Pons (tissue), 1 donor: ENCODE measurements around the gene RHBDF2.

Source experiments
- DNase-seq: peaks from one replicate; pipeline ENCODE4 v3.0.0-alpha.2; 2016; ENCODE audit warnings: low spot score

Gene RHBDF2

DNA sequence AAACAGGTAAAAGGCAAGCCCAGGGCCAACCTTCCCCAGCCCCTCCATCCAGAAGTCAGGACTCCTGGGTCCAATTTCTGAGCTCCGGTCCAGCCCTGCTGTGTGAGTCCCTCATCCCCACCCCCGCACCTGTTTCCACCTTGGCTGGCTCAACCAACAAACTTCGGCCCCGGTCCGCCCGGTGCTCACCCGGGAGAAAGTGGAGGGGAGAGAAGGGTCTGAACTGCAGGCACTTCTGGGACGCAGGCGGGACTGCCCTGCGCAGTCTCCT is 541 bp downstream of the RHBDF2 start:
- DNase-seq = no peak

DNA sequence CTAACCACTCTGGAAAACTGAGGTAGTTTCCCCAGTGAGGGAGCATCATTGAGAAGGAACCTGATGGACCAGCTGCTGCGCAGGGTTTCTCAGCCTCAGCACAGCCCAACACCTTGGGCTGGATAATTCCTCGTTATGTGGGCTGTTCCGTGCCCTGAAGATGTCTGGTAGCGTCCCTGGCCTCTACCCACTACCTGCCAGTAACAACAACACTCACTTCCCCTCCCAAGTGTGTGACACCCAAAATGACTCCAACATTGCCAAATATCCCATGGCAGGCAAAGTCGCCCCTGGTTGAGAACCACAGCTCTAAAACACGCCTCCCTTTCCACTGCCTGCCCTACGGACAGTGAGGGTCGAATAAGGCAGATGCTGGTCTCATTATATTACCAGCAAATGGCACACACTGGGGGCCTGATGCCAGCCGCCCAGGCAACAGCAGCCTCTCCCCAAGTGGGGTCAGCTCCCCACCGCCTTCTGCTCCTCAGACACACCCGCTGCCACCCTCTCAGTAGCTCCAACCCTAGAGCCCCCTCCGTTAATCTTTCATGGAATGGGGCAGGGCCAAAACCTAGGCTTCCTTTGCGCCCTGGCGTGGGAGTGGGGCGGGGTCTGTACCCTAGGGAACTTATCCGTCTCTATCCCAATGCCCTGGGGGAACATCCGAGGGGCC is 1.0 kb downstream of the RHBDF2 start:
- DNase-seq = no peak

DNA sequence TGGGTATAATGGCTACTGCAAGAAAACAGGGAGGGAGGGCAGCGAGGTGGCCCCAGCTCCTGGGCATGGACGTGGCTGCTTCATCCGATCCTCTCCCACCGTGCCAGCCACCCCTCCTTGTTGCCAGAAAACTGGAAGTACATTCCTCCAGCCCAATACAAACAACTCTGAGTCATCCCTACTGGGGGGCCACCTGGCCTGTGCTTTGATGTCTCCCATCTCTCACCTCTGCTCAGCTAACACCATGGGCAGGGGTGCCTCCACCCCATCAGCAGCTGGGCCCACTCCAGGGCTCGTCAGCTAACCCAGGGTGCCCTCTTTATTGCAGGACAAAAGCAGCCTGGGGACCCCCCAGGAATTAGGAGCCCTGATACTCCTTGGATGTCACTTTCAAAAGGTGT is 2.0 kb downstream of the RHBDF2 start:
- DNase-seq = no peak

DNA sequence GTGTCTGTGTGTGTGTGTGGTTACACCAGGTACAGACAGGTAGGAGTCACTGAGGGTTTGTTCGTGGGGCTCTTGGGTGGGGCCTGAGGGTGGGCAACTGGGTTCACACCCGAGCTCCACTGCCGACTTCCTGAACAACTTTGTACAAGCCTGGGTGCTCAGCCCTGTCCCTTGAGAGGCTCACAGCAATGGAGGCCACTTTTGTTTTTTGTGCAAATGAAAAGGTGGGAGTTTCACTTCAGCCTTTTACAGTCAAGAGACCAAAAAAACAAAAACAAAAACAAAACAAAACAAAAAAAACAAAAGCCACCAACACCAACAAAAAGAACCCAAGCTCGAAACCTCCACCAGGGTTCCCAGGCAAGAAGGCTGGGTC is 2.4 kb downstream of the RHBDF2 start:
- DNase-seq = no peak

DNA sequence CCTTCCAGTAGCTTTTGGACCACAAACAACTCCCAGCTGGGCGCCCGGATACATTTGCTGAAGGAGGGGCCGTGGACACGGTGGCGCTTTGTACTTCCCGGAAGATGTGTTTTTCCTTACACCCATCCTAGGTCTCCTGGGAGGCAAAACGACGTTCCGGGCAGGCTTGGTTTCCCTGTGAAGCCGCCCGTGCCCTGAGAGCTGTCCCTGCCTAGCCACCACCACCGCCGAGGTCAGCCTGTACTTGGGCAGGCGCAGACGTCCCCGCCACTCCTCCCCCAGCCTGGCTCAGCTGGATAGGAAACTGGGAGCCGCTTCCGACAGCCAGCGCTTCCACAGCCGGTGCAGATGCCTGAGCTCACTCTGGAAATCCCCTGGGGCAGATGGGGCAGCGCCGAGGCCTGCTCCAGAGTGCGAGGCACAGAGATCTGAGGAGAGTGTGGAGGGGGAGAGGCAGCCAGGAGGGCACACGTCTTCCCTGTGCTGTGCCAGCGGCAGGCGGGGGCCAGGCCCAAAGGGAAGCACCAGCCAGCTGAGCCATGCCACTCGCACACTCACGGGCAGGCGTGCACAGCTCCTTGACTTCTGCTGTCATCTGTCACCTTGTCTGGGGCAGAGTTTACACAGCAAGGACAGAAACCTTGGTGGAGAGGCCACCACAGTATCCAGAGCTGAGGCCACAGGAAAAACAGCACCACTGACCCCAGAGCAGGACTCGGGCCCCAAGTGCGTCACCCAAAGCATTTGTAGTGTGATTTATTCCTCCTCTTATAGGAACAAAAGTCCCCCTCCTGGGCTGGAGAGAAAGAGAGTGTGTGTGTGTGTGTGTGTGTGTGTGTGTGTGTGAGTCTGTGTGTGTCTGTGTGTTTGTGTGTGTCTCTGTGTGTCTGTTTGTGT is 3.0 kb downstream of the RHBDF2 start:
- peak; percentile 53 for DNase-seq

DNA sequence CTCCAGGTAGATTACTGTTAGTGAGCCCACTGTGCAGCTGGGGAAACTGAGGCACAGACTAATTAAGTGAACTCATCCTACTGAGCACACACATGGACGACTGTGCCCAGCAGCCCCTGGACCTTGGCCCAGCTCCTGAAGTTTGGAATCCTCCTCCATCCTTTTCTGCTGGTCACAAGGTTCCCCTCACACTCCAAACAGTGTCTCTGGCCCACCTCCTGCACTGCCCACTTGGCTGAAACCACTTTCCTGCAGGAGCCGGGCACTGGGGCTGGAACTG is 3.6 kb downstream of the RHBDF2 start:
- DNase-seq = no peak

DNA sequence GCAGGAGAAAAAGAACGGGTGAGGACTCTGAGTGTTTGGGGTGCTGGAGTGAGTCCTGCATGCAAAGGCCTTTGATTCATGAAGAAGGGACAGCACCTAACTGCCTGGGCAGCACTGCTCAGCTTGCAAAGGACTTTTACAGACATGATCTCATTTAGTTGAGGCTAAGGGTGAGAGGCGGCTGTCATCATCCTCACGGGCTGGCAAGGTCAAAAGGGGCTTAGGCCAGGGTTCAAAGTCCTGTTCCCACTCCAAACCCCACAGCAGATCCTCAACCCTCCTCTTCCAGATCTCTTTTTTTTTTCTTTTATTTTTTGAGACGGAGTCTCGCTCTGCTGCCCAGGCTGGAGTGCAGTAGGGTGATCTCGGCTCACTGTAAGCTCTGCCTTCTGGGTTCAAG is 4.8 kb downstream of the RHBDF2 start:
- no peak for DNase-seq

DNA sequence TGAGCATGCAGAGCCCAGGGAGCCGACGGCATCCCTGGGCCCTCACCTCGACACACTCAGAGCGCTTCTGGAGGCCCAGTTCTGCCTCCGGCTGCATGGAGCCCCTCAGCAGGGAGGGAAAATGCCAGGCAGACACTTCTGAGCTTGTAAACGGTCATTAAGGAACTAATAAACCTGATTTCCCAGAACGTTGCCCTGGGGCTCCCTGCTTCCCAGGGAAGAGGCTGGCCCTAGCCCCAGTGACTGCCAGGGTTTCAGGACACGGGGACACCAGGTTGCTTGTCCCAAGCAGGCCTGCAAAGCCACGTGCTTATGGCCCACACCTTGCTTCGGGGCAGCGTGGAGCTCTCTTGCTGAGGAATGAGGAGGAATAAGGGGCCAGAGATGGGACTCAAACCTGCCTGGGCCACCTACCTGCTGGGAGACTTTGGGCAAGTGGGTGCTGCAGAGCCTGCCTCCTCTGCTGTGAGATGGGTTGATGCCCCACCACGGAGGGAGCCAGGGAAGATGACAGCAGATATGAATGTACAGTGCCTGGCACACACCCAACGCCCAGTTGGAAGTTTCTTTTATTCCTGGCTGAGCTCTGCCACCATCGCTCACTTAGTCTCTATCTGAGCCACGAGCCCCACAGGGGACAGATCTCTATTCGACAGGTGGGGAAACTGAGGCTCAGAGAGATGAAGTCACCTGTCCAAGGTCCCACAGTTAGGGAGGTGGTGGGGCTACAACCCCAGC is 5.4 kb downstream of the RHBDF2 start:
- DNase-seq = no peak

DNA sequence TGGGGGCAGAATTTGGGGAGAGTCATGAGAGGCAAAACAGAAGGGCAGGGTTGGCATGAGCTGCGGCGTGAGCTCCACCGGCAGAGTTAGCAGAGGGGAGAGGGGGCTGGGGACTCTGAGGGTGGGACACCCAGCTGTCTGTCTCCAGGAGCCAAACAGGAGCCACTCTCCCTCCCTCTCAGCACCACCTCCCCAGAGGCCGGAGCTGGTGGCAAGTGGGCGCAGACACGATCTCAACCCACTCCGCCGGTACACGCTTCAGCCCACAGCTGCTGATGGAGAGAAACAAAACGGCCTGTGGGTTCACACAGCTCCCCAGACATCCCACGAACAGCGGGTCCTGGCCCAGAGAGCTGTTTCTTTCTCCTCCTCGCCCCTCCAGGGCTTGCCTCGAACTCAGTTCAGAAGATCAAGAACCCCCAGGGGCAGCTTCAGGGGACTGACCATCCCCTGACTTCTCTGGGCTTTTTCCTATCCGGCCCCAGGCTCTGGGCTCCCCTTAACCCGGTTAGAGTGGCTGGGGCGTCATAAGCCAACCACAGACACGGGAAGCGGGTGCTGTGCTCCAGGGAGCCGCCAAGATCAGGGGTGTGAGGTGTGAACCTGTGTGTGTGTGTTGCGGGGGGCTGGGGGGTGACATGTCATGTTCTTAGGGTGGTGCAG is 7.6 kb downstream of the RHBDF2 start:
- no peak for DNase-seq

DNA sequence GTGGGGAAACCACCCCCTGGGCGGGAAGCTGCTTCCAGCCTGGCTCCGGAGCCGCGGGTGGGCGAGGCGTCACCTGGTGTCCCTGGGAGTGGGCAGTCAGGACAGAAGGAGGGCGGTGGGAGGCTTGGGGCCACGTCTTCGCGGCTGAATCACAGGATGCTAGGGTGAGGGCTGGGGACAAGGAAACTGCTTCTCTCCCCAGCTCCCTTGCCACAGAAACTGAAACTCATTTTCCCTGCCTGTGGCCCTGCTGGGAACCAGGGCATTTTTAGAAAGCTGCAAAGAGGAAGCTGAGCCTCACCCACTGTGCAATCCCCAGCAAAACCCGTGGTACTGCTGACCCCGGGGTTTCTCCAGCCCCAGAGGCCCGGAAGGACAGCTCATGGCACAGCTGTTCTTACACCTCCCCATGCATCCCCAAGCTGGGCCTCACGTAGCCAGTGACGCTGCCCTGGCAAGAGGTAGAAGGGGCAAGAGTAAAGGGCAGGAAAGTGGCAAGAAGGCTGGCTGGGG is 8.2 kb downstream of the RHBDF2 start:
- peak; percentile 84 for DNase-seq

DNA sequence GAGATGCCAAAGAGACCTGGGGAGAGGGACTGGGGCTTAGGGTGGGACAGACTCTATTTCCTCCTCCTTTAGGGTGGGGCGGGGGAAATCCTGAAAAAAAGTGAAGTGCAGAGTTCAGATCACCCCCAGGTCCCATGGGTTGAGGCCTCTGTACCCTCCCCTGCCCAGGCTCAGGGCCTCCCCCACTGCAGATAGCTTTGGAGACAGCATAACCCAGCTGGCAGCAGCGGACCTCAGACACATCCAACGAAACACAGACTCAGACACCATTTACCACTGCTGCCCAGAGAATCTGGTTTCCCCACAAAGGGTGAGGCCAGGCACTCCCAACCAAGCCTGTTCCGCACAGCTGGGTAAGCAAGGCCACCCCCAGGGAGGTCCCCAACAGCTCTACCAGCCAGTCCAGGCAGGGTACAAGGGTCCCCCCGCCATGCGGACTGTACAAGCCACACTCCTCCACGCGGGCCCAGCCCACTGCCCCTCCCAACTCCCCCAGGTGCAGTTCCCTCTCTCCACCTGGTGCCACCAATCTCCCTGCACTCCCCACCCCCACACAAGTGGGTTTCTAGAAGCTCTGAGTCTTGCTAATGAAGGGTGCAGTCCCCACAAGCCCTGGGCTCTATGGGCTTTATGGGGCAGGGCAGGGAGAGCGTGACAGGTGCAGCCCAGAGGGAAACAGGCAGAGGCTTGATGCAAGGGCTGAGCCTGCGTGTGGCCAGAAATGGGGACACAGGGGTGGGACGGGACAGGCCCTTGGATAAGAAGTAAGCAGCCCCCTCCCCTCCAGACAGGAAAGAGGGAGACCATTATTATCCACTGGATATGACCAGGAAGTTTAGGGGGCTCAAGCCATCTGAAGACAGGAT is 8.9 kb downstream of the RHBDF2 start:
- no peak for DNase-seq

DNA sequence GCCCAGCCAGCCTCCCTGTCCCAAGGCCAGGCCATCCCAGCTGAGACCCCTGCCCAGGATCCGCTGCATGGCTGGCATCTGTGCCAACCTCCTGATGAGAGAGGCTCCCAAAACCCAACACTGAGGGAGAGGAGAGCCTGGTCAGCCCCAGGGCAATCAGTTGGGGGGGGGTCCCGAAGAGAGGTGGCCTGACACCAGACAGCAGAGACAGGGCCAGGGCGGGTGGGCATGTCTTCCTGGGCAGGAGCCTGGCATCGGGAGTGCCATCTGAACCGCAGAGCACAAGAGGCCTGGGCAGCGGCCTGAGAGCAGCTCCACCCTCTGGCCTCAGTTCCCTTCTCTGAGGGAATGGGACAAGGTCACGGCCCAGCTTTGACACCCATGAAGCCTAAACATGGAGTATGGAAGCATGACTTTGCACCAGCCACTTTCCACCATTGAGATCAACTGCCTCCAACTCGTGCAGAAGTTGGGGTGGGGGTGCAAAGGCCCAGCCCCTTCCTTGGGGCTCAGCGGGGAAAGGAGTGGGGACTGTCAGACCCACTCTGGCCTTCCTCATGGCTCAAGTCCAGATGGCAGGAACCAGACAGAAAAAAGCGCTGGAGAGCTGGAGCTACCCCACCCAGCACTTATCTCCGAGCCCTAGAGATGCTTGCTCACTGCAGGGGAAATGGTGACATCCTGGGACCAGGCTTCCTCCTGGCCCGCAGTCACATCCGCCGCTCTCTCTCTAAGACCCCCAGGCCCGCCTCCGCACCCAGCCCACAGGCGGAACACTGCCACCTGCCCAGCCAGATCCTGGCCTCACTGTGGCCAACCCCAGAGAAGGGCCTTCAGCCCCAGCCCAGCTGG is 9.7 kb downstream of the RHBDF2 start:
- DNase-seq = no peak

DNA sequence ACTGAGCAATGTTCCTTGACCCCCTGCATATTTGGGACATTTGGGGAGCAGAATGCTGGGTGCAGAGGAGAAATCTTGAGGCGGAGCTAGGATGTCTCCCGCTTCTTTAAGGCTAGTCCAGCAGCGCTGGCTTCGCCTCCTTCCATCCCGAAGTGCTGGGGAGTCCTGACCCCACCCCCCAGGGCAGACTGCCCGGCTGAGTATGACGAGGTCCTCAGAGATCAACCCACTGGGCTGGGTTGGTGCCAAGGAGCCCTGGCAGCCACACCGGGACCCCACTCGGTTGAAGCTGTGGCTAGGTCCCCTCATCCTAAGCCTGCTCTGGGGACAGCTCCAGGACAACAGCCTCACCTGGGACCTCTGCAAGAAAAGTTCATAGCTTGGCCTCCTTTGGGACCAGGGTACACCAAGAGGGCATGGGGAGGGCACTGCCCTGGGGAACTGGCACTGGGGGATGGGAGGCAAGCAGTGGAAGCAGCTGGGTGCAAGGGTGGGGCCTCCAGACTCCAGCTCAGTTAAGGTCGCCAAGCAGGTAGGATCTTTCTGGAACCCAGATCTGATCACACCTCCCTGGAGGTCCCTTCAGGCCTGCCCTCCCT is 11.0 kb downstream of the RHBDF2 start:
- no peak for DNase-seq

DNA sequence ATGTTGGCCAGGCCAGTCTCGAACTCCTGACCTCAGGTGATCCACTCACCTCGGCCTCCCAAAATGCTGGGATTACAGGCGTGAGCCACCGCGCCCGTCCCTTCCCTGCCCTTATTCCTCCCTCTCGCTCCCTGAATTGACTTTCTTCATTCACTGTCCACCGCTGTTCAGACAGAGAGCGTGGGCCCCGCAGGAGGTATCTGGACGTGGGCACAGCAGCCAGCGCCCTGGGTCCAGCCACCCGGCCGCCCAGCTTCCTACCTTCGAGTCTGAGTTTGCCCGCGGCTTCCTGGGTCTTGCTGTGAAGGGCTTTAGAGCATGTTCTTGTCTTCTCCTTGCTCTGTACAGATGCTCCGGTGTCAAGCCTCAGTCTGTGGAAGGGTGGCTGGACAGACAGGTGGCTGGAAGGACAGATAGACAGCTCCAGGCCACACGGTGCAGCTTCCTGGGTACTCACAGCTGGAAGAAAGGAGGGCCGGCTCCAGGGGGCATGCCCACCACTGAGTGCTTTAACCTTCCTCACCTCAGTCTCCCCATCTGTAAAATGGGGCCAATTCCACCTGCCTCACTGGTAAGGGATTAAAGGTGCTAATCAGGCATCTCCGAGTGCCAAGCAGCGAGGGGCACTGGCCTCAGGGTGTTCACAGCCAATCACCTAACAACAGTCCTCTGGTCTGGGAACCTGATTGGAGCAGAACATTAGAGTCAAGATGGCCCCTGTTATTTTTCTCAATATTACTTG is 13.6 kb downstream of the RHBDF2 start:
- DNase-seq = no peak

DNA sequence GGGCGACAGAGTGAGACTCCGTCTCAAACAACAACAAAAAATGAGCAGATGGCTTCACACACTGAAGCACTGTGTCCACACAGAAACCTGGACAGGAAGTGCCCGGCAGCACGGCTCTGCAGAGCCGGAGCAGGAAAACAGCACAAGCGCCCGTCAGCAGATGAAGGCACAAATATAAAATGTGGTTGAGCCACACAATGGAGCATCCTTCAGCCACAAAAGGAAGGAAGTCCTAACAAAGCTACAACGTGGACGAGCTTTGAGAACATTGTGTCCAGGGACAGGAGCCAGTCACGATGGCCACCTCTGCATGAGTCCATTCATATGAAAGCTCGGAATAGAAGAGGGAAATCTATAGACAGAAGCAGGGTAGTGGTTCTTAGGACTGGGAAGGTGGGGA is 15.7 kb downstream of the RHBDF2 start:
- peak; percentile 79 for DNase-seq

DNA sequence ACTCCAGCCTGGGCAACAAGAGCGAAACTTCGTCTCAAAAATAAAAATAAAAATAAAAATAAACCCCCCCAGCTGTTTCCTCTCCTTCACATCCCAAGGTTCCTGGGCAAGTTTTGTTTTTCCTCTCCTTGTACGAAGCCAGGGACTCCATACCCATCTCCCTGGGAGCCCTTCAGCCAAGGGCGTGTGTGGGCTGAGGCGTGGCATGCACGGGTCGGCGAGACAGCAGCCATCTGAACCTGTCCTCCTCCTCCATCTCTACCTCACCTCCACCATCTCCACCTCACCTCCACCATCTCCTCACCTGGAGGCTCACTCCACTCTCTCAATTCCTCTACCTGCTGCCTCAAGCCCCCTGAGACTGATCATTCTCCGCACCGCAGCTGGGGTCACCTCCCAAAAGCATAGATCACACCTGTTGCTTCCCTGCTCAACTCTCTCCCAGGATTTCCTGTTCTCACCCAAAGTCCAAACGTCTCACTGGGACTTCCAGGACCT is 16.9 kb downstream of the RHBDF2 start:
- DNase-seq = no peak

DNA sequence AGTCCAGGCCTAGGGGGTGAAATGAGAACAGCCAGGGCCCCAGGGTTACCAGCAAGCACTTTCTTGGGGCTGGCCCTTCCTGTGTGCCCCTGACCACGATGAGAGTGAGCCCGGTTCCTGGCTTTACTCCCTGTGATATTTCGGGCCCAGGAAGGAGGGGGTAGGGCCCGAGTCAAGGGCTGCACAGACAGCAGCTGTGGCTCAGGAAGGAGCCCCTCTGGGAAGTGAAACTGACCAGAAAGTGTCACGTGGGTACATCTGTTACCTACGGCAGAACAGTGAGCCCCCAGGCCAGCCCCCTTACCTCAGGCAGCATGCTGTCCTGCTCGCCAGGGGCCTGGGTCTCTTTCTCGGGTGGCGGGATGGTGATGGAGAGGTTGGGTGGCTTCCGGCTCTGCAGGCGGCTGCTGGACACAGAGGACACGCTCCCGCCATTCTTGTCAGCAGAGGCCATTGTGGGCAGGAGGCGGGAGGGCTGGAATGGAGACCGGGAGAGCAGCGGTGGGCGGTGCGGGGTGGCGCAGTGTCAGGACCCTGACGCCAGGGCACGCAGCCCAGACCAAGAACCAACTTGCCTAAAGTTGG is 20.1 kb downstream of the RHBDF2 start:
- peak; percentile 78 for DNase-seq

DNA sequence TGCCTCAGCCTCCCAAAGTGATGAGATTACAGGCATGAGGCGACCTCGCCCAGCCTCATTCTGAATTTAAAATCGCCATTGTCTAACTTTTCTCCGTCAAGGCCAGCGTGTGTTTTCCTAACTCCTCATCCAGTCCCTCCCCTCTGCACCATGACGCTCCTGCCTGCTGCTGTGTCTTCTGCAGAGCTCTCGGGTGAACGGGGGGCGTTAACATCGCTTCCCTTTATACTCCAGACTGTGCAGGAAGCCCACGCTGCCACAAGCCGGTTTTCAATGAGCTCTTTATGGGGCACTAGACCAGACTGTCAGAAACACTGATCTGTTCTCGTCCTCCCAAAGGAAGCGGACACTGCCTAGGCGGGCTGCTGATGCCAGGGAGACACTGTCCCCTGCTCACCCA is 20.6 kb downstream of the RHBDF2 start:
- no peak for DNase-seq

DNA sequence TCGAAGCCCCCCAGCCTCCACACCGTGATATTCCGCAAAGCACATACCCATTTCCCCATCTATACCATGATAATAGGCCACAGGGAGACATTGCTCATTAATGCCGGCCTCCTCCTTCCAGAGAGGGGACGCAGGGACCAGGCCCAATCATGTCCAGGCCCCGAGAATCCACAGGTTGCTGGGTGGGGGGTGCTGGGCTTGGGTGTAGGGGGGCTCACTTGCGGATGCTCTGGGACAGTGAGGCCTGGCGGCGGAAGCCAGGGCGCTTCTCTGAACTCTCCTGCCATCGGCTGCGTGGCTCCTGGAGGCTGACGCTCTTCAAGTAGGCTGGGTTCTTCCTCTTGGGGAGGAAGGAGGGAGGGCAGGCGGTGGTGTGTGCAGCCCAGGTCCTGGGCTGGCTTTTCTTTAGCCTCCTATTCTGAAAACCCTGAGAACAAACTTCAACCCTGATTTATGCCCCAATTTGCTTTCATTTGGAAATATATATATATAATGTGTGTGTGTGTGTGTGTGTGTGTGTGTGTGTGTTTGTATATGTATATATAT is 21.6 kb downstream of the RHBDF2 start:
- no peak for DNase-seq
